HepG2 (cell line): ENCODE measurements around the gene WDR26. TPM values are rescaled to one million over a fixed set of nuclear protein-coding genes. Genes with fewer than 3 reads are reported as not detected.

Experiments
- ARNT ChIP-seq: fragments of 450-650 bp; IDR thresholded peaks from 2 replicates; pipeline ENCODE4 v1.6.1; 2017
- IKZF1 ChIP-seq: fragments of 450-650 bp; IDR thresholded peaks from 2 replicates; pipeline ENCODE4 v1.7.1; 2016
- NR2C2 ChIP-seq: sonication (generic); formaldehyde crosslinking; IDR thresholded peaks from 2 replicates; pipeline ENCODE4 v1.4.0; 2020; ENCODE audit warnings: missing genetic modification reagents, mild to moderate bottlenecking, moderate library complexity, borderline replicate concordance
- RAD21 ChIP-seq: fragments of 450-650 bp; formaldehyde crosslinking; IDR thresholded peaks from 2 replicates; pipeline ENCODE4 v1.5.0; 2020; ENCODE audit warnings: mild to moderate bottlenecking
- RFX1 ChIP-seq: fragments of 450-650 bp; IDR thresholded peaks from 2 replicates; pipeline ENCODE4 v1.6.1; 2017
- SRF ChIP-seq: IDR thresholded peaks from 2 replicates; pipeline ENCODE4 v1.6.1; 2011; ENCODE audit warnings: mild to moderate bottlenecking, low read depth, low read length, moderate library complexity
- TOPORS ChIP-seq: sonication (generic); formaldehyde crosslinking; IDR thresholded peaks from 2 replicates; pipeline ENCODE4 v1.8.0; 2023; ENCODE audit warnings: mild to moderate bottlenecking, missing genetic modification reagents
- ZNF224 ChIP-seq: sonication (generic); formaldehyde crosslinking; IDR thresholded peaks from 2 replicates; pipeline ENCODE4 v1.5.0; 2020; ENCODE audit warnings: mild to moderate bottlenecking, missing genetic modification reagents
- ZNF264 ChIP-seq: sonication (generic); formaldehyde crosslinking; IDR thresholded peaks from 2 replicates; pipeline ENCODE4 v1.4.0; 2020; ENCODE audit warnings: missing genetic modification reagents
- ZNF282 ChIP-seq: fragments of 450-650 bp; IDR thresholded peaks from 2 replicates; pipeline ENCODE4 v1.6.1; 2018; ENCODE audit not compliant: partially characterized antibody
- ZNF547 ChIP-seq: sonication (generic); formaldehyde crosslinking; IDR thresholded peaks from 2 replicates; pipeline ENCODE4 v1.5.1; 2020; ENCODE audit warnings: mild to moderate bottlenecking, missing genetic modification reagents
- ZNF607 ChIP-seq: sonication (generic); formaldehyde crosslinking; IDR thresholded peaks from 2 replicates; pipeline ENCODE4 v1.5.1; 2020; ENCODE audit warnings: missing genetic modification reagents, mild to moderate bottlenecking, borderline replicate concordance
- ZNF749 ChIP-seq: sonication (generic); formaldehyde crosslinking; IDR thresholded peaks from 2 replicates; pipeline ENCODE4 v1.8.0; 2022; ENCODE audit warnings: mild to moderate bottlenecking, missing genetic modification reagents, moderate library complexity, borderline replicate concordance
- ZNF780A ChIP-seq: sonication (generic); formaldehyde crosslinking; IDR thresholded peaks from 2 replicates; pipeline ENCODE4 v1.8.0; 2022; ENCODE audit warnings: mild to moderate bottlenecking, missing genetic modification reagents, moderate library complexity
- ZNF781 ChIP-seq: sonication (generic); formaldehyde crosslinking; IDR thresholded peaks from 2 replicates; pipeline ENCODE4 v1.5.1; 2020; ENCODE audit warnings: borderline replicate concordance, mild to moderate bottlenecking, missing genetic modification reagents; ENCODE audit errors: not compliant biosample characterization
- polyA plus RNA-seq, 8 experiments: library from polyadenylated mRNA; depleted of rRNA in 3 of 8; stranded (reverse) in 7 of 8; unstranded in 1 of 8; fragments of >200 nt; fragmentation: Illumina TruSeq in 4 of 8; extraction: Trizol in 4 of 8; gene quantifications; 2 replicates each; pipeline versions ENCODE4 v1.2.1 to v1.2.3, GENCODE V29; 2011 to 2016; ENCODE audit warnings: low read depth in 4 of 8, missing spikeins in 1 of 8, mixed read lengths in 1 of 8; ENCODE audit not compliant: insufficient read depth in 1 of 8
- total RNA-seq, 5 experiments: library from RNA; depleted of rRNA; stranded (reverse); fragments of >200 nt; fragmentation: Illumina TruSeq; extraction: Trizol; gene quantifications; 2 replicates each; pipeline ENCODE4 v1.2.3, GENCODE V29; 2016; ENCODE audit warnings: low read depth in 1 of 5
- TF ChIP-seq, protein P1 (sequence below): sonication (generic); formaldehyde crosslinking; conservative IDR thresholded peaks from 2 replicates; pipeline ENCODE4 v1.4.0; 2020; ENCODE audit warnings: mild to moderate bottlenecking, missing genetic modification reagents, moderate library complexity
- TF ChIP-seq, protein P2 (sequence below), 2 experiments: sonication (generic) in 1 of 2; formaldehyde crosslinking in 1 of 2; IDR thresholded peaks; 2 replicates each; pipeline versions ENCODE4 v1.6.1 to v1.9.0; 2014 to 2022; ENCODE audit warnings: antibody characterized with exemption in 1 of 2, borderline replicate concordance in 1 of 2, inconsistent platforms in 1 of 2, low read depth in 1 of 2, missing genetic modification reagents in 1 of 2
- TF ChIP-seq, protein P3 (sequence below): sonication (generic); formaldehyde crosslinking; IDR thresholded peaks from 2 replicates; pipeline ENCODE4 v1.5.0; 2020; ENCODE audit warnings: missing genetic modification reagents
- TF ChIP-seq, protein P4 (sequence below): sonication (generic); formaldehyde crosslinking; IDR thresholded peaks from 2 replicates; pipeline ENCODE4 v1.4.0; 2020; ENCODE audit warnings: missing genetic modification reagents

Gene WDR26
- total and polyA plus RNA-seq, 2 of the 13 experiments (the other 11 are each of a cell fraction or from before 2014, with no cell fraction given), result 13.2 to 23.7 TPM

DNA sequence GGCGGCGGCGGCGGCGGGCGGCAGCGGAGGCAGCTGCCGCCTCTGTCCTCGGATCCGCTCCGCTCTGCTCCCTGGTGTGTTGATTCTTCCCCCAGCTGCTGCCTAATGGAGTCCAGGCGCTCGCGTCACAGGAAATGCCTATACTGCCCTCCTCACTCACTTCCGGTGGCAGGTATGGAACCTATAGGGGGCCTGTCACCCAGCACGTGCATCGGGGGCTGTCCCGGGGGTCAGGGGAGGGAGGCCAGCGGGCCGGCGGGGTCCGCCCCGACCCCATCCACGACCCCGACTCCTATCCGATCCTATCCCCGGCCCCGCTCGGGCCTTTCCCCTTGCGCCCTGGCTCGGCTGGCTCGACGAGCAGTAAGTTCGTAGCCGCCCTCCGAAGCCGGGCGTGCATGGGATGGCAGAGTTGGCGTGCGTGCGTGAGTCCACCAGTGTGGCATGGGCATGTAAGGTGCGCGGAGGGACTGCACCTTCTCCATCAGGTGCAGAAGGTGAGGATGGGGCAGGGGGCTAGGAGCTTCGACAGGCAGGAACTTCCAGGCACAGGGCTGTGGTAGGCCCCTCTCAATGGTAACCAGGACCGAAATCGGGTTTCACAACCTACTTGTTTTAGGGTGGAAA, at the start of gene WDR26 (continued):
- TF ChIP-seq ZNF282, result no peak
- peak; percentile 87 for TF ChIP-seq ZNF607 (CRISPR knock-in tag)
- TF ChIP-seq SRF, result no peak
- TF ChIP-seq ZNF264 (CRISPR knock-in tag), result peak; percentile 70; the same call in 1 of the 2 replicates
- no peak; the same call in 1 of the 2 replicates for TF ChIP-seq ZNF749 (CRISPR knock-in tag)
- TF ChIP-seq, protein P1, sequence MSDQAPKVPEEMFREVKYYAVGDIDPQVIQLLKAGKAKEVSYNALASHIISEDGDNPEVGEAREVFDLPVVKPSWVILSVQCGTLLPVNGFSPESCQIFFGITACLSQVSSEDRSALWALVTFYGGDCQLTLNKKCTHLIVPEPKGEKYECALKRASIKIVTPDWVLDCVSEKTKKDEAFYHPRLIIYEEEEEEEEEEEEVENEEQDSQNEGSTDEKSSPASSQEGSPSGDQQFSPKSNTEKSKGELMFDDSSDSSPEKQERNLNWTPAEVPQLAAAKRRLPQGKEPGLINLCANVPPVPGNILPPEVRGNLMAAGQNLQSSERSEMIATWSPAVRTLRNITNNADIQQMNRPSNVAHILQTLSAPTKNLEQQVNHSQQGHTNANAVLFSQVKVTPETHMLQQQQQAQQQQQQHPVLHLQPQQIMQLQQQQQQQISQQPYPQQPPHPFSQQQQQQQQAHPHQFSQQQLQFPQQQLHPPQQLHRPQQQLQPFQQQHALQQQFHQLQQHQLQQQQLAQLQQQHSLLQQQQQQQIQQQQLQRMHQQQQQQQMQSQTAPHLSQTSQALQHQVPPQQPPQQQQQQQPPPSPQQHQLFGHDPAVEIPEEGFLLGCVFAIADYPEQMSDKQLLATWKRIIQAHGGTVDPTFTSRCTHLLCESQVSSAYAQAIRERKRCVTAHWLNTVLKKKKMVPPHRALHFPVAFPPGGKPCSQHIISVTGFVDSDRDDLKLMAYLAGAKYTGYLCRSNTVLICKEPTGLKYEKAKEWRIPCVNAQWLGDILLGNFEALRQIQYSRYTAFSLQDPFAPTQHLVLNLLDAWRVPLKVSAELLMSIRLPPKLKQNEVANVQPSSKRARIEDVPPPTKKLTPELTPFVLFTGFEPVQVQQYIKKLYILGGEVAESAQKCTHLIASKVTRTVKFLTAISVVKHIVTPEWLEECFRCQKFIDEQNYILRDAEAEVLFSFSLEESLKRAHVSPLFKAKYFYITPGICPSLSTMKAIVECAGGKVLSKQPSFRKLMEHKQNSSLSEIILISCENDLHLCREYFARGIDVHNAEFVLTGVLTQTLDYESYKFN, result no peak; the same call in 1 of the 2 replicates
- no peak for TF ChIP-seq IKZF1
- TF ChIP-seq, protein P2, sequence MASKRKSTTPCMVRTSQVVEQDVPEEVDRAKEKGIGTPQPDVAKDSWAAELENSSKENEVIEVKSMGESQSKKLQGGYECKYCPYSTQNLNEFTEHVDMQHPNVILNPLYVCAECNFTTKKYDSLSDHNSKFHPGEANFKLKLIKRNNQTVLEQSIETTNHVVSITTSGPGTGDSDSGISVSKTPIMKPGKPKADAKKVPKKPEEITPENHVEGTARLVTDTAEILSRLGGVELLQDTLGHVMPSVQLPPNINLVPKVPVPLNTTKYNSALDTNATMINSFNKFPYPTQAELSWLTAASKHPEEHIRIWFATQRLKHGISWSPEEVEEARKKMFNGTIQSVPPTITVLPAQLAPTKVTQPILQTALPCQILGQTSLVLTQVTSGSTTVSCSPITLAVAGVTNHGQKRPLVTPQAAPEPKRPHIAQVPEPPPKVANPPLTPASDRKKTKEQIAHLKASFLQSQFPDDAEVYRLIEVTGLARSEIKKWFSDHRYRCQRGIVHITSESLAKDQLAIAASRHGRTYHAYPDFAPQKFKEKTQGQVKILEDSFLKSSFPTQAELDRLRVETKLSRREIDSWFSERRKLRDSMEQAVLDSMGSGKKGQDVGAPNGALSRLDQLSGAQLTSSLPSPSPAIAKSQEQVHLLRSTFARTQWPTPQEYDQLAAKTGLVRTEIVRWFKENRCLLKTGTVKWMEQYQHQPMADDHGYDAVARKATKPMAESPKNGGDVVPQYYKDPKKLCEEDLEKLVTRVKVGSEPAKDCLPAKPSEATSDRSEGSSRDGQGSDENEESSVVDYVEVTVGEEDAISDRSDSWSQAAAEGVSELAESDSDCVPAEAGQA (IDR thresholded peaks at IDR 0.05; ENCODE audit: low read depth), result peak; percentile 90
- TF ChIP-seq, protein P2 (CRISPR knock-in tag; IDR thresholded peaks at IDR 0.05; ENCODE audit: borderline replicate concordance), result no peak
- TF ChIP-seq, protein P3, sequence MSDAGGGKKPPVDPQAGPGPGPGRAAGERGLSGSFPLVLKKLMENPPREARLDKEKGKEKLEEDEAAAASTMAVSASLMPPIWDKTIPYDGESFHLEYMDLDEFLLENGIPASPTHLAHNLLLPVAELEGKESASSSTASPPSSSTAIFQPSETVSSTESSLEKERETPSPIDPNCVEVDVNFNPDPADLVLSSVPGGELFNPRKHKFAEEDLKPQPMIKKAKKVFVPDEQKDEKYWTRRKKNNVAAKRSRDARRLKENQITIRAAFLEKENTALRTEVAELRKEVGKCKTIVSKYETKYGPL (CRISPR knock-in tag), result no peak
- TF ChIP-seq ZNF780A (CRISPR knock-in tag), result no peak
- peak; percentile 46; the same call in 1 of the 2 replicates for TF ChIP-seq NR2C2 (CRISPR knock-in tag)
- TF ChIP-seq RAD21, result peak; percentile 30; the same call in 1 of the 2 replicates
- TF ChIP-seq ZNF781 (CRISPR knock-in tag), result peak; percentile 87
- no peak for TF ChIP-seq TOPORS (CRISPR knock-in tag)
- TF ChIP-seq, protein P4, sequence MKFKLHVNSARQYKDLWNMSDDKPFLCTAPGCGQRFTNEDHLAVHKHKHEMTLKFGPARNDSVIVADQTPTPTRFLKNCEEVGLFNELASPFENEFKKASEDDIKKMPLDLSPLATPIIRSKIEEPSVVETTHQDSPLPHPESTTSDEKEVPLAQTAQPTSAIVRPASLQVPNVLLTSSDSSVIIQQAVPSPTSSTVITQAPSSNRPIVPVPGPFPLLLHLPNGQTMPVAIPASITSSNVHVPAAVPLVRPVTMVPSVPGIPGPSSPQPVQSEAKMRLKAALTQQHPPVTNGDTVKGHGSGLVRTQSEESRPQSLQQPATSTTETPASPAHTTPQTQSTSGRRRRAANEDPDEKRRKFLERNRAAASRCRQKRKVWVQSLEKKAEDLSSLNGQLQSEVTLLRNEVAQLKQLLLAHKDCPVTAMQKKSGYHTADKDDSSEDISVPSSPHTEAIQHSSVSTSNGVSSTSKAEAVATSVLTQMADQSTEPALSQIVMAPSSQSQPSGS (CRISPR knock-in tag), result peak; percentile 43
- no peak for TF ChIP-seq ZNF547
- TF ChIP-seq ARNT, result no peak
- no peak for TF ChIP-seq RFX1
- TF ChIP-seq ZNF224 (CRISPR knock-in tag), result 0 out of 2 replicates have a peak, but pooled peaks have one; percentile 32
